NOMO-1 treated with DMSO at 0.1 percent for 48 hours (cell line): ENCODE results near the gene SLC16A1.
"Not testable (repeated sequence)": the region's sequence is repeated elsewhere in the genome, so short reads cannot be mapped to it uniquely, and the experiment has no call there.

Source experiments
- DNase-seq: peaks from one replicate; lab custom pipeline; 2025; ENCODE audit not compliant: unreplicated experiment; lab: John Stamatoyannopoulos, UW

Gene SLC16A1, protein sequence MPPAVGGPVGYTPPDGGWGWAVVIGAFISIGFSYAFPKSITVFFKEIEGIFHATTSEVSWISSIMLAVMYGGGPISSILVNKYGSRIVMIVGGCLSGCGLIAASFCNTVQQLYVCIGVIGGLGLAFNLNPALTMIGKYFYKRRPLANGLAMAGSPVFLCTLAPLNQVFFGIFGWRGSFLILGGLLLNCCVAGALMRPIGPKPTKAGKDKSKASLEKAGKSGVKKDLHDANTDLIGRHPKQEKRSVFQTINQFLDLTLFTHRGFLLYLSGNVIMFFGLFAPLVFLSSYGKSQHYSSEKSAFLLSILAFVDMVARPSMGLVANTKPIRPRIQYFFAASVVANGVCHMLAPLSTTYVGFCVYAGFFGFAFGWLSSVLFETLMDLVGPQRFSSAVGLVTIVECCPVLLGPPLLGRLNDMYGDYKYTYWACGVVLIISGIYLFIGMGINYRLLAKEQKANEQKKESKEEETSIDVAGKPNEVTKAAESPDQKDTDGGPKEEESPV

GRCh38 chr1:112955773-112956543 is at the start of gene SLC16A1:
Gene SLC16A1, minus strand, starts transcription at chr1:112956196. Its CDS starts 26,888 bp downstream, at chr1:112929308.
- DNase-seq: peak; percentile 85

DNA sequence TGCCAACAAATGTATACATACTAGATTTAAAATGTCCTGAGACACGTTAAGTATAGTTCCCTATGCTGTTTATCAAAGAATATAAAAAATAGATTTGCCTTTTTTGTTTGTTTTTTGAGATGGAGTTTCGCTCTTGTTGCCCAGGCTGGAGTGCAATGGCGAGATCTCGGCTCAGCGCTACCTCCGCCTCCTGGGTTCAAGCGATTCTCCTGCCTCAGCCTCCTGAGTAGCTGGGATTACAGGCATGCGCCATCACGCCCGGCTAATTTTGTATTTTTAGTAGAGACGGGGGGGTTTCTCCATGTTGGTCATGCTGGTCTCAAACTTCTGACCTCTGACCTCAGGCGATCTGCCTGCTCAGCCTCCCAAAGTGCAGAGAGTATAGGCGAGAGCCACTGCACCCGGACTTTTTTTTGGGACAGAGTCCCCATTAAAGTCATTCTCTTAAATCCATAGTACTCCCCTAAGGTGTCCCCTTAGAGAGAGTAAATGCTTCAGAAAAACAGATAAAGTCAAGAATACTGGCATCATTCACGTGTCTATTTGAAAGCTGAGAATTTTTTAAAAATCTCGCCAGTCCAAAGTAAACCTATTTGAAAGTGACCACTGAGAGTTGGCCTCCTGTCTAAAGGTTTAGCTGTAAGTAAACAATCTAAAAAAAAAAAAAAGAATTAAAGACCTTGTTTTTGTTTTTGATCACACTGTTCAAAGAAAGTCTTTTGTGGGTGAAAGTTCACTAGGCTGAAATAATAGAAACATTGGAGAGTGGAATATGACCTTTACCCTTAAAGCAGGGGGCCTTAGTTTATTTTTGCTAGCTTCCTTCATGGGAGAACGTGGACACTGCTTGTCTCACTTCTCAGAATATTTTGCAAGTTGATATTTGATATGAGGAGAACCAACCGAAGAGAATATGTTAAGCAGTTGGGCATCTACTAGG is 48.0 kb upstream of the SLC16A1 start:
- no peak for DNase-seq

GRCh38 chr1:113002297-113002696 is 46.3 kb upstream of the SLC16A1 start:
- no peak for DNase-seq

DNA sequence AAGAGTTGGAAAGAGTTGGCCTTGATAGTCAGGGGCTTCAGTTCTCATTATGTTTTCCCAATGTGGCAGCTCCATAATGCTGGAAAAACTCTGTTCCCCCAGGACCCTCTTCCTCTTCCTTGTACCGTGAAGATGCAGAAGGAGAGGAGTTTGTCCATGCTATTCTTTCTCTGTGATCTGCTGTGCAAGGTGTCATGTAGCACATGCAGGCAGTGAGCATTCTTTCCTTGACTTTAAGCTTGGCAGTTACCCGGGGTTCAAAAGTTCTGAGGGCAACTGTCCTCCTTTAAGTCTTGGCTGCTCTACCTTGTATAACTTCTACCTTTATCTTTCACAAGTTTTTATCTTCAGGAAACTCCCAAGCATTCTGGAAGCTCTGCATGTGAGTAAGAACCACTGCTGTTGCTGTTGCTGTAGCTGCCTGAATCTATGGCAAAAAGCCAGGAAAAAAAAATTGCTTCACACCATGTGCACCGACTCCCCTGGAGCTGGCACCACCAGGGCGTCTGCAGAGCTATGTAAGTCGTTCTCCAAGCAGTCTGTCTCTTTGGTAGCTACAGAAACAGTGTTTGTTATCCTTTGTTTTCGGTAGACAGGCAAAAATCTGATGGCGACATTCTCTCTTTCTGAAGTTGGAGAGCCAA is 42.7 kb upstream of the SLC16A1 start:
- DNase-seq: no peak

- DNase-seq: no peak
Measured at GRCh38 chr1:112997781-112998180, 41.8 kb upstream of the SLC16A1 start.

GRCh38 chr1:112995890-112996289 is 39.9 kb upstream of the SLC16A1 start:
- no peak for DNase-seq

DNA sequence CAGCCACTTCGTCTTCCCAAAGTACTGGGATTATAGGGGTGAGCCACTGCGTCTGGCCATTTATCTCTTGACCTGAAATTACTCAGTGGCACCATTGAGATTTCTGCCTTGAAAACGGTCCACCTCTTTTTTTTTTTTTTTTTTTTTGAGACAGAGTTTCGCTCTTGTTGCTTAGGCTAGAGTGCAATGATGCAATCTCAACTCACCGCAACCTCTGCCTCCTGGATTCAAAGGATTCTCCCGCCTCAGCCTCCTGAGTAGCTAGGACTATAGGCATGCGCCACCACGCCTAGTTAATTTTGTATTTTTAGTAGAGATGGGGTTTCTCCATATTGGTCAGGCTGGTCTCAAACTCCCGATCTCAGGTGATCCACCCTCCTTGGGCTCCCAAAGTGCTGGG is 39.0 kb upstream of the SLC16A1 start:
- not testable (repeated sequence) for DNase-seq

DNA sequence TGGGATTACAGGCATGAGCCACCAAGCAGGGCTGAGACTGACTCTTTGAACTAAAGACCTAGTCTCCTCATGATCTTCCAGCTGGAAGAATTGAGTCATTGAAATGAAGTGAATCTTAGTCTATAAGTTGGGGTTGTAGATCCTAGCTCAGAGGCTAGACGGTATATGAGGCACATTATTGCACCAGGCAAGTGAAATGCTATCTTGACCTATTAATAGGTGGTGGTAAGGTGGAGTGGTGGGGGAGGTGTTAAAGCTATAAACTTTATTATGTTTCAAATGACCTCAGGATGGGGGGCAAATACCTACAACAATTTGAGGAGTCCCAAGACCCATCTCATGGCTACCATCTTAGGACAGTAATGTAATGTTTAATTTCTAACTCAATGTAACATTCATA is 36.8 kb upstream of the SLC16A1 start:
- no peak for DNase-seq

- DNase-seq: no peak
Measured at GRCh38 chr1:112991402-112992120, 35.6 kb upstream of the SLC16A1 start.

DNA sequence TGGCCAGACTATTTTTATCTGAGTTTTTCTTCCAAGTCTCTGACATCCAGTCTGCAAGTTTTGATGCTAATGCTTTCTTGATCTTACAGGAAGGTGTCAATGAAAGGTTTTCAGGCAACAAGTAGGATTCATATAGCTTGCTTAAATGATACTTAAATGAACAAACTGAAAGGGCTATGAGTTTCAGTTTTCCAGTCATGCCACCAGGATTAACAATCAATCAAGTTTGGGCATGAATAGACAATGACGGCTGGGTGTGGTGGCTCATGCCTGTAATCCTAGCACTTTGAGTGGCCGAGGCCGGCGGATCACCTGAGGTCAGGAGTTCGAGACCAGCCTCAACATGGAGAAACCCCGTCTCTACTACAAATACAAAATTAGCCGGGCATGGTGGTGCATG is 34.3 kb upstream of the SLC16A1 start:
- DNase-seq: no peak

- no peak for DNase-seq
Measured at GRCh38 chr1:112988367-112988766, 32.4 kb upstream of the SLC16A1 start.

DNA sequence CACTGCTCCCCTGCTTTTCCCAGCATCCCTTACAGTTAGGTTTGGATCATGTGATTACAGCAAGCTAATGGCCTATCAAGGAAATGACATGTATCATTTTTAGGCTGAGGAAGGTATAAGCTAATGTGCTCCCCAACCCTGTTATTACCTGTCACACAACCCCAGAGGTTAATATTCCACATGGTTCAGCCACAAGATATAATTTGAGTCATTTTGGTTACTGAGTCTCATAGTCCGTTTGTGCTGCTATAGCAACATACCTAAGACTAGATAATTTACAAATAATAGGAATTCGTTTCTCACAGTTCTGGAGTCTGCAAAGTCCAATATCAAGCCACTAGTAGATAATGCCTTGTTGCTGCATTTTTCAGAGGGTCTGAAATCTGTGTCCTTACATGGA is 29.1 kb upstream of the SLC16A1 start:
- DNase-seq: no peak

GRCh38 chr1:112983537-112984131 is 27.6 kb upstream of the SLC16A1 start:
- DNase-seq: peak; percentile 82

GRCh38 chr1:112982853-112983536 is 27.0 kb upstream of the SLC16A1 start:
- no peak for DNase-seq

DNA sequence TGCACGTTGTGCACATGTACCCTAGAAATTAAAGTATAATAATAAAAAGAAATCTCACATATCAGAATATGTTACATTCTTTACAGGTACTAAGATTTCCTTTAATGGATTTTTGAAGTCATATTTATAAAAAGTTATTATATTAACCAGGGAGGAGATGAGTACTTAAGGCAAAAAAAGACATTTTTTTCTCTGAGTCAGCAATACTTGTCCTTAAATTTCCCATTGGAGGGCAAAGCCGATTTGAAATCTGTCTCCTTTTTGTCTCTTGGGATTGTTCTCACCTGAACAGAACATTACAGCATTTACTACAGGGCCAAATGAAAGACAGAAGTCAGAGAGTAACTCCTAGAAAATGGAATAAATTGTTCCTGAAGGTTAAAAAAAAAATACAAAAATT is 26.3 kb upstream of the SLC16A1 start:
- no peak for DNase-seq

- DNase-seq: not testable (repeated sequence)
Measured at GRCh38 chr1:112981834-112982233, 25.8 kb upstream of the SLC16A1 start.

DNA sequence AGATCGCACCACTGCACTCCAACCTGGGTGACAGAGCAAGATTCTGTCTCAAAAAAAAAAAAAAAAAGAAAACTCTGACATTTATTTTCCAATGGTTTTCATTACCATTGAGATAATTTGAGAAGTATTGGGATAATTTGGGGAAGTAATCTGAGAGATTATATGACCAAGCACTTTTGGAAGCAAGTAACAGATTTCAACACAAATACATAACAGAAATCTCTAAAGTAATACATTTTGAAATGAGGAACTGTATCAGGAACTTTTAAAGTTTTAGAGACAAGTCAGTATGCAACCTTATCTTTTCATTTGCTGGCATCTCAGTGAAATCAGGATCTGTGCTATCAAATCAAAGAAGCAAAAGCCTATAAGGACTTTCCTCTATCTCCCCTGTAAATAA is 25.4 kb upstream of the SLC16A1 start:
- DNase-seq: peak; percentile 75

- no peak for DNase-seq
Measured at GRCh38 chr1:112975336-112975735, 19.3 kb upstream of the SLC16A1 start.

DNA sequence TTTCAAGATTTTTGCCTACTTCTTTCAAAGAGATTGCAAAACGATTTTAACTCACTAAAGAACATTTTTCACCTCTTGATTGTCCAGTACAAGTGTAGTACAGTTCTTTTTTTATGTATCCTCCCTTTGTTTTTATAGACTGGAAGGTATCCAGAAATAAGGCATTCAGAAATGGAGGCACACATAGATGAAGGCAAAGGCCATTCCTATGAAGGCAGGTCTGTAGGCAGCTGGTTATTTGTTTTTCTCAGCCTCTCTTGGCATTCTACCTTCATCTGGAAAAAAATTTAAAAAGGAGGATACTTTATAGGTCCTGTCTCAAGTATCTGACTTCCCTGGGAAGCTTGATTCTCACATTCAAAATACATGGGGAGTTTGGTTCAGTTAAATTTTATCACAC is 18.6 kb upstream of the SLC16A1 start:
- DNase-seq: no peak
